ENCODE data around the gene WDR18.

WDR18 gene

GRCh38 chr19:942133-942645 is 42.0 kb upstream of the WDR18 start:
- Histone ChIP-seq H3K27me3 (replicated peaks; ENCODE audit: control insufficient read depth, insufficient read depth, low read length, poor library complexity, severe bottlenecking) (no peaks in the 10 kb centered on the region), H3K4me3 (ENCODE audit: insufficient read depth, low read depth, low read length, poor library complexity, severe bottlenecking) (no peak overlapping the region), H3K27ac (ENCODE audit: insufficient read depth, low read length, poor library complexity, severe bottlenecking) (no peak overlapping the region), H3K9me3 (ENCODE audit: control insufficient read depth, low read length) (no peaks in the 10 kb centered on the region), H3K4me1 (ENCODE audit: control insufficient read depth, insufficient read depth, low read length, poor library complexity, severe bottlenecking) (peaks cover 12% of the 10 kb centered on the region), H3K36me3 (ENCODE audit: control insufficient read depth, insufficient read depth, low read length) (no peaks in the 10 kb centered on the region)
- no peak for DNase-seq

GRCh38 chr19:943551-944170 is 40.5 kb upstream of the WDR18 start:
- Histone ChIP-seq H3K36me3 (ENCODE audit: control insufficient read depth, insufficient read depth, low read length) (no peaks in the 10 kb centered on the region), H3K4me1 (ENCODE audit: control insufficient read depth, insufficient read depth, low read length, poor library complexity, severe bottlenecking) (peaks cover 12% of the 10 kb centered on the region), H3K4me3 (ENCODE audit: insufficient read depth, low read depth, low read length, poor library complexity, severe bottlenecking) (no peak overlapping the region), H3K27me3 (replicated peaks; ENCODE audit: control insufficient read depth, insufficient read depth, low read length, poor library complexity, severe bottlenecking) (no peaks in the 10 kb centered on the region), H3K9me3 (ENCODE audit: control insufficient read depth, low read length) (no peaks in the 10 kb centered on the region), H3K27ac (ENCODE audit: insufficient read depth, low read length, poor library complexity, severe bottlenecking) (no peak overlapping the region)
- DNase-seq = no peak

GRCh38 chr19:944171-944567 is 40.0 kb upstream of the WDR18 start:
- DNase-seq = no peak
- H3K4me1 ChIP-seq (ENCODE audit: control insufficient read depth, insufficient read depth, low read length, poor library complexity, severe bottlenecking) = peaks cover 12% of the 10 kb centered on the region
- H3K9me3 ChIP-seq (ENCODE audit: control insufficient read depth, low read length) = no peaks in the 10 kb centered on the region

GRCh38 chr19:944663-945241 is 39.4 kb upstream of the WDR18 start:
- Histone ChIP-seq H3K27me3 (replicated peaks; ENCODE audit: control insufficient read depth, insufficient read depth, low read length, poor library complexity, severe bottlenecking) (no peaks in the 10 kb centered on the region), H3K9me3 (ENCODE audit: control insufficient read depth, low read length) (no peaks in the 10 kb centered on the region), H3K27ac (ENCODE audit: insufficient read depth, low read length, poor library complexity, severe bottlenecking) (no peak overlapping the region), H3K4me1 (ENCODE audit: control insufficient read depth, insufficient read depth, low read length, poor library complexity, severe bottlenecking) (peaks cover 12% of the 10 kb centered on the region), H3K36me3 (ENCODE audit: control insufficient read depth, insufficient read depth, low read length) (no peaks in the 10 kb centered on the region), H3K4me3 (ENCODE audit: insufficient read depth, low read depth, low read length, poor library complexity, severe bottlenecking) (no peak overlapping the region)
- DNase-seq = no peak

More at GRCh38 chr19:944171-944567, 40.0 kb upstream of the WDR18 start:
- Histone ChIP-seq H3K4me3 (ENCODE audit: insufficient read depth, low read depth, low read length, poor library complexity, severe bottlenecking) (no peak overlapping the region), H3K36me3 (ENCODE audit: control insufficient read depth, insufficient read depth, low read length) (no peaks in the 10 kb centered on the region), H3K27me3 (replicated peaks; ENCODE audit: control insufficient read depth, insufficient read depth, low read length, poor library complexity, severe bottlenecking) (no peaks in the 10 kb centered on the region), H3K27ac (ENCODE audit: insufficient read depth, low read length, poor library complexity, severe bottlenecking) (no peak overlapping the region)

- peaks cover 7% of the 10 kb centered on the region for H3K4me1 ChIP-seq (ENCODE audit: control insufficient read depth, insufficient read depth, low read length, poor library complexity, severe bottlenecking)
- H3K4me3 ChIP-seq (ENCODE audit: insufficient read depth, low read depth, low read length, poor library complexity, severe bottlenecking) = no peak overlapping the region
- no peaks in the 10 kb centered on the region for H3K9me3 ChIP-seq (ENCODE audit: control insufficient read depth, low read length)
- no peak overlapping the region for H3K27ac ChIP-seq (ENCODE audit: insufficient read depth, low read length, poor library complexity, severe bottlenecking)
- DNase-seq = no peak
- no peaks in the 10 kb centered on the region for H3K27me3 ChIP-seq (replicated peaks; ENCODE audit: control insufficient read depth, insufficient read depth, low read length, poor library complexity, severe bottlenecking)
- H3K36me3 ChIP-seq (ENCODE audit: control insufficient read depth, insufficient read depth, low read length) = no peaks in the 10 kb centered on the region
These were observed 38.5 kb upstream of the WDR18 start for GRCh38 chr19:945401-946252.

GRCh38 chr19:947090-947706 is 36.9 kb upstream of the WDR18 start:
- DNase-seq = no peak
- Histone ChIP-seq H3K4me1 (ENCODE audit: control insufficient read depth, insufficient read depth, low read length, poor library complexity, severe bottlenecking) (no peaks in the 10 kb centered on the region), H3K27ac (ENCODE audit: insufficient read depth, low read length, poor library complexity, severe bottlenecking) (no peak overlapping the region), H3K36me3 (ENCODE audit: control insufficient read depth, insufficient read depth, low read length) (no peaks in the 10 kb centered on the region), H3K9me3 (ENCODE audit: control insufficient read depth, low read length) (no peaks in the 10 kb centered on the region), H3K4me3 (ENCODE audit: insufficient read depth, low read depth, low read length, poor library complexity, severe bottlenecking) (no peak overlapping the region), H3K27me3 (replicated peaks; ENCODE audit: control insufficient read depth, insufficient read depth, low read length, poor library complexity, severe bottlenecking) (no peaks in the 10 kb centered on the region)

- DNase-seq = no peak
- H3K9me3 ChIP-seq (ENCODE audit: control insufficient read depth, low read length) = no peaks in the 10 kb centered on the region
- H3K36me3 ChIP-seq (ENCODE audit: control insufficient read depth, insufficient read depth, low read length) = no peaks in the 10 kb centered on the region
- H3K4me3 ChIP-seq (ENCODE audit: insufficient read depth, low read depth, low read length, poor library complexity, severe bottlenecking) = no peak overlapping the region
- H3K4me1 ChIP-seq (ENCODE audit: control insufficient read depth, insufficient read depth, low read length, poor library complexity, severe bottlenecking) = peaks cover 5% of the 10 kb centered on the region
- H3K27me3 ChIP-seq (replicated peaks; ENCODE audit: control insufficient read depth, insufficient read depth, low read length, poor library complexity, severe bottlenecking) = no peaks in the 10 kb centered on the region
- no peak overlapping the region for H3K27ac ChIP-seq (ENCODE audit: insufficient read depth, low read length, poor library complexity, severe bottlenecking)
These were observed 36.2 kb upstream of the WDR18 start for GRCh38 chr19:947707-948539.

- DNase-seq = no peak
- no peaks in the 10 kb centered on the region for H3K36me3 ChIP-seq (ENCODE audit: control insufficient read depth, insufficient read depth, low read length)
- no peak overlapping the region for H3K4me3 ChIP-seq (ENCODE audit: insufficient read depth, low read depth, low read length, poor library complexity, severe bottlenecking)
- H3K4me1 ChIP-seq (ENCODE audit: control insufficient read depth, insufficient read depth, low read length, poor library complexity, severe bottlenecking) = peaks cover 15% of the 10 kb centered on the region
- no peak overlapping the region for H3K27ac ChIP-seq (ENCODE audit: insufficient read depth, low read length, poor library complexity, severe bottlenecking)
- H3K27me3 ChIP-seq (replicated peaks; ENCODE audit: control insufficient read depth, insufficient read depth, low read length, poor library complexity, severe bottlenecking) = no peaks in the 10 kb centered on the region
- H3K9me3 ChIP-seq (ENCODE audit: control insufficient read depth, low read length) = no peaks in the 10 kb centered on the region
These were observed 35.2 kb upstream of the WDR18 start for GRCh38 chr19:948842-949496.
